Neural cell (in vitro differentiated cells): ENCODE measurements around the gene TRPM3. TPM values are rescaled to one million over a fixed set of nuclear protein-coding genes. Genes with fewer than 3 reads are reported as not detected.
"Not testable (repeated sequence)": the region's sequence is repeated elsewhere in the genome, so short reads cannot be mapped to it uniquely, and the experiment has no call there.

Experiments
- H2AFZ ChIP-seq: fragments of 200-600, 300-800 bp; sonication (generic), shearing (Covaris generic); 2 replicates; pipeline ENCODE4 v1.6.0; 2014; ENCODE audit warnings: low read depth, mild to moderate bottlenecking, antibody characterized with exemption, low read length, moderate library complexity
- H3F3A ChIP-seq: fragments of 200-600 bp; shearing (Covaris generic); 2 replicates; pipeline ENCODE4 v1.6.1; 2016; ENCODE audit warnings: mild to moderate bottlenecking, moderate library complexity, mixed read lengths, antibody characterized with exemption, low read length; ENCODE audit not compliant: insufficient read depth, poor library complexity, severe bottlenecking
- H3K27ac ChIP-seq: fragments of 200-600, 300-800 bp; sonication (generic), shearing (Covaris generic); 2 replicates; pipeline ENCODE4 v1.5.1; 2014; ENCODE audit warnings: mild to moderate bottlenecking, low read length, moderate library complexity
- H3K27me3 ChIP-seq: fragments of 300-800, 200-600 bp; sonication (generic), shearing (Covaris generic); 2 replicates; pipeline ENCODE4 v1.6.0; 2014; ENCODE audit warnings: mild to moderate bottlenecking, low read depth, low read length, moderate library complexity; ENCODE audit not compliant: insufficient read depth
- H3K36me3 ChIP-seq: fragments of 300-800, 200-600 bp; sonication (generic), shearing (Covaris generic); 2 replicates; pipeline ENCODE4 v1.5.1; 2014; ENCODE audit warnings: mild to moderate bottlenecking, antibody characterized with exemption, low read length, moderate library complexity; ENCODE audit not compliant: insufficient read depth
- H3K4me2 ChIP-seq: fragments of 300-800, 200-600 bp; sonication (generic), shearing (Covaris generic); 2 replicates; pipeline ENCODE4 v1.6.0; 2014; ENCODE audit warnings: mild to moderate bottlenecking, low read length
- H3K4me3 ChIP-seq: fragments of 300-800, 200-600 bp; sonication (generic), shearing (Covaris generic); 2 replicates; pipeline ENCODE4 v1.5.1; 2014; ENCODE audit warnings: mild to moderate bottlenecking, low read length, moderate library complexity
- H3K79me2 ChIP-seq: fragments of 200-600 bp; shearing (Covaris generic); replicated peaks from 2 replicates; pipeline ENCODE4 v1.6.0; 2014; ENCODE audit warnings: mild to moderate bottlenecking, low read length, moderate library complexity; ENCODE audit not compliant: insufficient read depth
- H3K9ac ChIP-seq: fragments of 300-800, 200-600 bp; sonication (generic), shearing (Covaris generic); 2 replicates; pipeline ENCODE4 v1.6.1; 2016; ENCODE audit warnings: mild to moderate bottlenecking, low read length, mixed read lengths
- H3K9me2 ChIP-seq: fragments of 200-600 bp; shearing (Covaris generic); 2 replicates; pipeline ENCODE4 v1.6.1; 2016; ENCODE audit warnings: mild to moderate bottlenecking, low read length, mixed read lengths; ENCODE audit not compliant: insufficient read depth
- H3K9me3 ChIP-seq: fragments of 200-600, 300-800 bp; sonication (generic), shearing (Covaris generic); 2 replicates; pipeline ENCODE4 v1.6.1; 2016; ENCODE audit warnings: mild to moderate bottlenecking, mixed run types, low read length, moderate library complexity, mixed read lengths
- H4K20me1 ChIP-seq: fragments of 200-600 bp; shearing (Covaris generic); 2 replicates; pipeline ENCODE4 v1.6.1; 2016; ENCODE audit warnings: mild to moderate bottlenecking, mixed run types; ENCODE audit not compliant: insufficient read depth
- CTCF ChIP-seq: fragments of 450-650 bp; IDR thresholded peaks from 2 replicates; pipeline ENCODE4 v1.5.1; 2014; ENCODE audit warnings: antibody characterized with exemption, mild to moderate bottlenecking, moderate library complexity; ENCODE audit not compliant: poor library complexity, severe bottlenecking
- EP300 ChIP-seq: fragments of 450-650 bp; conservative IDR thresholded peaks from 2 replicates; pipeline ENCODE4 v1.6.1; 2014; ENCODE audit warnings: antibody characterized with exemption, mild to moderate bottlenecking, moderate library complexity; ENCODE audit not compliant: poor library complexity, severe bottlenecking
- EZH2 ChIP-seq: fragments of 200-600, 300-800 bp; shearing (Covaris generic), sonication (generic); IDR thresholded peaks from 2 replicates; pipeline ENCODE4 v1.6.1; 2014; ENCODE audit warnings: antibody characterized with exemption, low read length, borderline replicate concordance, mild to moderate bottlenecking; ENCODE audit not compliant: insufficient read depth, poor library complexity, severe bottlenecking
- MXI1 ChIP-seq: fragments of 450-650 bp; conservative IDR thresholded peaks from 2 replicates; pipeline ENCODE4 v1.6.1; 2014; ENCODE audit warnings: antibody characterized with exemption, mild to moderate bottlenecking; ENCODE audit not compliant: poor library complexity, severe bottlenecking
- POLR2AphosphoS5 ChIP-seq: IDR thresholded peaks from 2 replicates; pipeline ENCODE4 v1.6.1; 2012
- RAD21 ChIP-seq: fragments of 450-650 bp; conservative IDR thresholded peaks from 2 replicates; pipeline ENCODE4 v1.6.1; 2014; ENCODE audit warnings: antibody characterized with exemption, mild to moderate bottlenecking, moderate library complexity
- REST ChIP-seq: IDR thresholded peaks from 2 replicates; pipeline ENCODE4 v1.6.1; 2012; ENCODE audit warnings: borderline replicate concordance
- SMC3 ChIP-seq: fragments of 450-650 bp; conservative IDR thresholded peaks from 2 replicates; pipeline ENCODE4 v1.6.1; 2014; ENCODE audit warnings: antibody characterized with exemption, mild to moderate bottlenecking, moderate library complexity; ENCODE audit not compliant: poor library complexity
- TAF1 ChIP-seq: IDR thresholded peaks from 2 replicates; pipeline ENCODE4 v1.6.1; 2012; ENCODE audit warnings: low read depth
- polyA plus RNA-seq: library from polyadenylated mRNA; depleted of rRNA; stranded (reverse); fragments of >200 nt; gene quantifications from 2 replicates; pipeline ENCODE4 v1.2.3, GENCODE V29; 2014

Gene TRPM3
- polyA plus RNA-seq, 1 donor from 2014 or later, result 1.3 TPM

- Histone ChIP-seq H3K4me2 (no peak overlapping the region), H2AFZ (no peak overlapping the region), H3K27me3 (no peaks in the 10 kb centered on the region), H3K9ac (no peak overlapping the region), H3F3A (no peaks in the 10 kb centered on the region), H3K36me3 (no peaks in the 10 kb centered on the region), H3K4me3 (no peak overlapping the region), H3K9me3 (no peaks in the 10 kb centered on the region), H3K79me2 (no peaks in the 10 kb centered on the region), H3K27ac (no peak overlapping the region), H3K9me2 (no peaks in the 10 kb centered on the region), H4K20me1 (no peaks in the 10 kb centered on the region)
- TF ChIP-seq REST (no peak), CTCF (no peak), POLR2AphosphoS5 (no peak), EP300 (no peak), TAF1 (no peak), MXI1 (no peak), EZH2 (no peak), RAD21 (no peak), SMC3 (no peak)
Measured at GRCh38 chr9:70656281-70656680, 465.1 kb downstream of the TRPM3 start.

- no peak for TF ChIP-seq MXI1
- no peak for TF ChIP-seq RAD21
- TF ChIP-seq SMC3, result no peak
- Histone ChIP-seq H2AFZ (no peak overlapping the region), H3K27me3 (no peaks in the 10 kb centered on the region), H3K9me2 (no peaks in the 10 kb centered on the region), H3K9ac (no peak overlapping the region), H3K27ac (no peak overlapping the region), H3K9me3 (no peaks in the 10 kb centered on the region), H3K4me3 (no peak overlapping the region), H3K4me2 (no peak overlapping the region), H3K79me2 (no peaks in the 10 kb centered on the region), H3K36me3 (no peaks in the 10 kb centered on the region), H3F3A (no peaks in the 10 kb centered on the region), H4K20me1 (no peaks in the 10 kb centered on the region)
Measured at GRCh38 chr9:70654144-70654543, 467.3 kb downstream of the TRPM3 start.

GRCh38 chr9:70644627-70645026, 476.8 kb downstream of the TRPM3 start:
- H3K4me2 ChIP-seq, H3K9me3 ChIP-seq, H3K4me3 ChIP-seq, H4K20me1 ChIP-seq, H2AFZ ChIP-seq, H3K27ac ChIP-seq, H3K9me2 ChIP-seq, H3K79me2 ChIP-seq, H3K36me3 ChIP-seq, H3K9ac ChIP-seq, H3K27me3 ChIP-seq, H3F3A ChIP-seq: not testable (repeated sequence)
